A673 (cell line): ENCODE measurements around the gene DHRS3.
"Not testable (repeated sequence)": the region's sequence is repeated elsewhere in the genome, so short reads cannot be mapped to it uniquely, and the experiment has no call there.

Experiments used
- EZH2 ChIP-seq: fragments of 200-600 bp; sonication (generic); IDR thresholded peaks from 2 replicates; pipeline ENCODE4 v1.6.1; 2017; ENCODE audit warnings: borderline replicate concordance, low read depth, mild to moderate bottlenecking, mixed read lengths, antibody characterized with exemption, low read length; ENCODE audit not compliant: poor library complexity, severe bottlenecking
- TF ChIP-seq, protein P1 (sequence below): fragments of 300-800, 200-600 bp; sonication (generic); conservative IDR thresholded peaks from 2 replicates; pipeline ENCODE4 v1.5.1; 2017; ENCODE audit warnings: low read depth, mild to moderate bottlenecking, antibody characterized with exemption, low read length, moderate library complexity, mixed read lengths

DNA sequence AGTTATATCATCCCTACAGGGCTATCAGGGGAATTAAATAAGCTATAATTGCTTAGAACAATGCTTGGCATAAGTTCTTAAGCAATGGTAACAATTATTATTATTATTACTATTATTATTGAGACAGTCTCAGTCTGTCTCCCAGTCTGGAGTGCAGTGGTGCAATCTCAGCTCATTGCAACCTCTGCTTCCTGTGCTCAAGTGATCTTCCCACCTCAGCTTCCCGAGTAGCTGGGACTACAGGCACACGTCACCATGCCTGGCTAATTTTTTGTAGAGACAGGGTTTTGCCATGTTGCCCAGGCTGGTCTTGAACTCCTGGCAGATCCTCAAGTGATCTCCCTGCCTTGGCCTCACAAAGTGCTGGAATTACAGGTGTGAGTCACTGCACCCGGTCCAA, 79.5 kb downstream of the DHRS3 start:
- TF ChIP-seq, protein P1, sequence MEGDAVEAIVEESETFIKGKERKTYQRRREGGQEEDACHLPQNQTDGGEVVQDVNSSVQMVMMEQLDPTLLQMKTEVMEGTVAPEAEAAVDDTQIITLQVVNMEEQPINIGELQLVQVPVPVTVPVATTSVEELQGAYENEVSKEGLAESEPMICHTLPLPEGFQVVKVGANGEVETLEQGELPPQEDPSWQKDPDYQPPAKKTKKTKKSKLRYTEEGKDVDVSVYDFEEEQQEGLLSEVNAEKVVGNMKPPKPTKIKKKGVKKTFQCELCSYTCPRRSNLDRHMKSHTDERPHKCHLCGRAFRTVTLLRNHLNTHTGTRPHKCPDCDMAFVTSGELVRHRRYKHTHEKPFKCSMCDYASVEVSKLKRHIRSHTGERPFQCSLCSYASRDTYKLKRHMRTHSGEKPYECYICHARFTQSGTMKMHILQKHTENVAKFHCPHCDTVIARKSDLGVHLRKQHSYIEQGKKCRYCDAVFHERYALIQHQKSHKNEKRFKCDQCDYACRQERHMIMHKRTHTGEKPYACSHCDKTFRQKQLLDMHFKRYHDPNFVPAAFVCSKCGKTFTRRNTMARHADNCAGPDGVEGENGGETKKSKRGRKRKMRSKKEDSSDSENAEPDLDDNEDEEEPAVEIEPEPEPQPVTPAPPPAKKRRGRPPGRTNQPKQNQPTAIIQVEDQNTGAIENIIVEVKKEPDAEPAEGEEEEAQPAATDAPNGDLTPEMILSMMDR: not testable (repeated sequence)
- TF ChIP-seq EZH2: not testable (repeated sequence)
